ENCODE data around the gene NUDT19. TPM values are rescaled to one million over a fixed set of nuclear protein-coding genes. Genes with fewer than 3 reads are reported as not detected.
"Not testable (repeated sequence)": the region's sequence is repeated elsewhere in the genome, so short reads cannot be mapped to it uniquely, and the experiment has no call there.

Gene NUDT19
- total and polyA plus RNA-seq, 10 of the 15 experiments (the other 5 are each of a cell fraction or from before 2014, with no cell fraction given), result 8.5 to 31.0 (median 17.0) TPM

DNA sequence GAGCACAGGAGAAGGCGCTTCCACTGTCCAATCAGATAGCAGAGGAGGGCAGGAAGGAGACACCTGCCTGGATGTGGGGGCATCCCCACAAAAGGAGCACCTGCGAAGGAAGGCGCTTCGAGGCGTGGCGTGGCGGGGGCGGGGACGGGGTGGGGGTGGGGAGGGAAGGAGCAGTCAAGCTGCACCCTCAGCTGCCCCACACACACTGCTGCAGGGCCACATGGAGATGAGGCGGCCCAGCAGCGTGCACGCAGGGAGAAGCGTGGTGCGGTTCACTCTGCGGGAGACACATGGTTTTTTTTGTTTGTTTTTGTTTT is 38.1 kb upstream of the NUDT19 start:
- no peak for ATAC-seq
- RAD21 ChIA-PET (ENCODE audit: unreplicated experiment), result no interaction called here
- POLR2A ChIA-PET, result no interaction called here
- intact Hi-C loops (cut with micrococcal nuclease; ENCODE audit: unreplicated experiment), result no loop called here
- H3K79me2 ChIP-seq (ENCODE audit: control insufficient read depth, insufficient read depth, low read length), result no peaks in the 10 kb centered on the region
- DNase-seq (ENCODE audit: low read depth, low spot score), result no peak
- peaks cover 13% of the 10 kb centered on the region in 2 experiments; a peak in 3 of 4 replicates for H3K36me3 ChIP-seq (ENCODE audit: control insufficient read depth in 2 of 2, insufficient read depth in 2 of 2, low read length in 1 of 2)
- H3K4me2 ChIP-seq (ENCODE audit: control insufficient read depth, insufficient read depth), result no peak overlapping the region
- WGBS (ENCODE audit: insufficient coverage, insufficient replicate concordance, low lambda C conversion rate, missing lambda C conversion rate), result 100% methylated on average over 11 of the region's 15 CpGs
- no peak overlapping the region for H3K27ac ChIP-seq (ENCODE audit: control insufficient read depth, insufficient read depth)
- H3K9ac ChIP-seq (ENCODE audit: control insufficient read depth, insufficient read depth, low read length), result no peak overlapping the region
- no peak for TF ChIP-seq POLR2AphosphoS5 (IDR thresholded peaks at IDR 0.05; ENCODE audit: low read length)
- no peak for TF ChIP-seq YBX1 (IDR thresholded peaks at IDR 0.05)
- TF ChIP-seq EZH2 (IDR thresholded peaks at IDR 0.05; ENCODE audit: borderline replicate concordance, control insufficient read depth, low read depth, low read length), result no peak
- no peak for TF ChIP-seq PML (IDR thresholded peaks at IDR 0.05; ENCODE audit: low read length)
- no peak for TF ChIP-seq FOXK2 (IDR thresholded peaks at IDR 0.05)
- TF ChIP-seq, protein P1, sequence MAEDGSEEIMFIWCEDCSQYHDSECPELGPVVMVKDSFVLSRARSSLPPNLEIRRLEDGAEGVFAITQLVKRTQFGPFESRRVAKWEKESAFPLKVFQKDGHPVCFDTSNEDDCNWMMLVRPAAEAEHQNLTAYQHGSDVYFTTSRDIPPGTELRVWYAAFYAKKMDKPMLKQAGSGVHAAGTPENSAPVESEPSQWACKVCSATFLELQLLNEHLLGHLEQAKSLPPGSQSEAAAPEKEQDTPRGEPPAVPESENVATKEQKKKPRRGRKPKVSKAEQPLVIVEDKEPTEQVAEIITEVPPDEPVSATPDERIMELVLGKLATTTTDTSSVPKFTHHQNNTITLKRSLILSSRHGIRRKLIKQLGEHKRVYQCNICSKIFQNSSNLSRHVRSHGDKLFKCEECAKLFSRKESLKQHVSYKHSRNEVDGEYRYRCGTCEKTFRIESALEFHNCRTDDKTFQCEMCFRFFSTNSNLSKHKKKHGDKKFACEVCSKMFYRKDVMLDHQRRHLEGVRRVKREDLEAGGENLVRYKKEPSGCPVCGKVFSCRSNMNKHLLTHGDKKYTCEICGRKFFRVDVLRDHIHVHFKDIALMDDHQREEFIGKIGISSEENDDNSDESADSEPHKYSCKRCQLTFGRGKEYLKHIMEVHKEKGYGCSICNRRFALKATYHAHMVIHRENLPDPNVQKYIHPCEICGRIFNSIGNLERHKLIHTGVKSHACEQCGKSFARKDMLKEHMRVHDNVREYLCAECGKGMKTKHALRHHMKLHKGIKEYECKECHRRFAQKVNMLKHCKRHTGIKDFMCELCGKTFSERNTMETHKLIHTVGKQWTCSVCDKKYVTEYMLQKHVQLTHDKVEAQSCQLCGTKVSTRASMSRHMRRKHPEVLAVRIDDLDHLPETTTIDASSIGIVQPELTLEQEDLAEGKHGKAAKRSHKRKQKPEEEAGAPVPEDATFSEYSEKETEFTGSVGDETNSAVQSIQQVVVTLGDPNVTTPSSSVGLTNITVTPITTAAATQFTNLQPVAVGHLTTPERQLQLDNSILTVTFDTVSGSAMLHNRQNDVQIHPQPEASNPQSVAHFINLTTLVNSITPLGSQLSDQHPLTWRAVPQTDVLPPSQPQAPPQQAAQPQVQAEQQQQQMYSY (CRISPR knock-in tag; IDR thresholded peaks at IDR 0.05), result no peak
- no peak for TF ChIP-seq HDAC6 (IDR thresholded peaks at IDR 0.05; ENCODE audit: unreplicated experiment)
- TF ChIP-seq, protein P2, sequence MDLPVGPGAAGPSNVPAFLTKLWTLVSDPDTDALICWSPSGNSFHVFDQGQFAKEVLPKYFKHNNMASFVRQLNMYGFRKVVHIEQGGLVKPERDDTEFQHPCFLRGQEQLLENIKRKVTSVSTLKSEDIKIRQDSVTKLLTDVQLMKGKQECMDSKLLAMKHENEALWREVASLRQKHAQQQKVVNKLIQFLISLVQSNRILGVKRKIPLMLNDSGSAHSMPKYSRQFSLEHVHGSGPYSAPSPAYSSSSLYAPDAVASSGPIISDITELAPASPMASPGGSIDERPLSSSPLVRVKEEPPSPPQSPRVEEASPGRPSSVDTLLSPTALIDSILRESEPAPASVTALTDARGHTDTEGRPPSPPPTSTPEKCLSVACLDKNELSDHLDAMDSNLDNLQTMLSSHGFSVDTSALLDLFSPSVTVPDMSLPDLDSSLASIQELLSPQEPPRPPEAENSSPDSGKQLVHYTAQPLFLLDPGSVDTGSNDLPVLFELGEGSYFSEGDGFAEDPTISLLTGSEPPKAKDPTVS (IDR thresholded peaks at IDR 0.05; ENCODE audit: low read depth, low read length), result no peak
- no peak for TF ChIP-seq MTA2 (IDR thresholded peaks at IDR 0.05; ENCODE audit: low read depth)
- no peak overlapping the region for H3K4me3 ChIP-seq
- CTCF ChIA-PET, result no interaction called here
- no peak for FAIRE-seq
- in situ Hi-C loops (cut with MboI), result no loop called here
- H2AFZ ChIP-seq (ENCODE audit: control insufficient read depth, low read depth, low read length), result no peak overlapping the region
- H3K9me3 ChIP-seq (replicated peaks; ENCODE audit: control insufficient read depth, insufficient read depth, low read length), result no peaks in the 10 kb centered on the region
- H3K27me3 ChIP-seq (replicated peaks in 1 of 2; ENCODE audit: control insufficient read depth in 2 of 2, insufficient read depth in 2 of 2, low read length in 1 of 2), result no peaks in the 10 kb centered on the region
- no peaks in the 10 kb centered on the region for H4K20me1 ChIP-seq (ENCODE audit: control insufficient read depth, insufficient read depth)
- H3K4me1 ChIP-seq (ENCODE audit: control insufficient read depth, insufficient read depth, low read length), result no peaks in the 10 kb centered on the region
- SMC1A ChIA-PET (ENCODE audit: uncharacterized antibody, unreplicated experiment), result no interaction called here
- BruUV-seq (replicated peaks), result no TSS peak

DNA sequence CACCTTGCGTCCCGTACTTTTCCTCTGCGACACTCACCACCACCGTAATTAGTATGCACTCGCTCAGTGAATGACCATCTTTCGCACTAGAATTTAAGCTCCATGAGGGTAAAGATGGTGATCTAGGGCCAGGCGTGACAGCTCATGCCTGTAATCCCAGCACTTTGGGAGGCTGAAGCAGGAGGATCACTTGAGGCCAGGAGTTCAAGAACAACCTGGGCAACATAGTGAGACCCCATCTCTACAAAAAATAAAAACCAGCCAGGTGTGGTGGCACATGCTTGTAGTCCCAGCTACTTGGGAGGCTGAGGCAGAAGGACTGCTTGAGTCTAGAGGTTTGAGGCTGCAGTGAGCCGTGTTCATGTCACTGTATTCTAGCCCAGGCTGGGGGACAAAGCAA is 35.2 kb upstream of the NUDT19 start:
- DNase-seq (ENCODE audit: low read depth, low spot score); H3K9me3 ChIP-seq (replicated peaks; ENCODE audit: control insufficient read depth, insufficient read depth, low read length); H3K4me1 ChIP-seq (ENCODE audit: control insufficient read depth, insufficient read depth, low read length); H3K4me2 ChIP-seq (ENCODE audit: control insufficient read depth, insufficient read depth); H3K4me3 ChIP-seq; H3K9ac ChIP-seq (ENCODE audit: control insufficient read depth, insufficient read depth, low read length); H3K27me3 ChIP-seq (replicated peaks in 1 of 2; ENCODE audit: control insufficient read depth in 2 of 2, insufficient read depth in 2 of 2, low read length in 1 of 2); BruUV-seq (replicated peaks); H3K79me2 ChIP-seq (ENCODE audit: control insufficient read depth, insufficient read depth, low read length); ATAC-seq; CTCF ChIA-PET; H3K27ac ChIP-seq (ENCODE audit: control insufficient read depth, insufficient read depth); H2AFZ ChIP-seq (ENCODE audit: control insufficient read depth, low read depth, low read length); H4K20me1 ChIP-seq (ENCODE audit: control insufficient read depth, insufficient read depth); in situ Hi-C loops (cut with MboI); FAIRE-seq; intact Hi-C loops (cut with micrococcal nuclease; ENCODE audit: unreplicated experiment); RAD21 ChIA-PET (ENCODE audit: unreplicated experiment): not testable (repeated sequence)
- H3K36me3 ChIP-seq (ENCODE audit: control insufficient read depth in 2 of 2, insufficient read depth in 2 of 2, low read length in 1 of 2), result peaks cover 7 to 11% of the 10 kb centered on the region in 2 experiments; a peak in 3 of 4 replicates
- SMC1A ChIA-PET (ENCODE audit: uncharacterized antibody, unreplicated experiment), result interaction anchor here (0.6 kb wide), 1 partner anchor 191 kb away, joined by 5 read pairs; no protein-coding TSS in a partner anchor
- POLR2A ChIA-PET, result interaction anchor here (0.7 kb wide), 2 partner anchors 21 to 960 kb away, joined by 4 to 5 read pairs; no protein-coding TSS in a partner anchor
- over 99% methylated on average over 8 of the region's 8 CpGs for WGBS (ENCODE audit: insufficient coverage, insufficient replicate concordance, low lambda C conversion rate, missing lambda C conversion rate)
